Measurements from ENCODE around the gene MYL5.
"Not testable (repeated sequence)": the region's sequence is repeated elsewhere in the genome, so short reads cannot be mapped to it uniquely, and the experiment has no call there.

Gene MYL5

GRCh38 chr4:674172-675035 is at the start of gene MYL5, which contains the start of gene ATP5ME:
Gene MYL5, plus strand, starts transcription at chr4:674542. Its CDS starts 3,485 bp downstream, at chr4:678027.
Gene ATP5ME, minus strand, starts transcription at chr4:674276. Its CDS starts 29 bp downstream, at chr4:674247.
- peak; percentile 87 for DNase-seq (ENCODE audit: low read depth)

- DNase-seq (ENCODE audit: low read depth), result no peak
Observed at GRCh38 chr4:624705-625590, 49.4 kb upstream of the MYL5 start, which contains the start of gene PDE6B. Gene PDE6B, plus strand, starts transcription at chr4:625573. Its CDS starts 54 bp downstream, at chr4:625627.

GRCh38 chr4:625631-626161 is 48.6 kb upstream of the MYL5 start:
- no peak for DNase-seq (ENCODE audit: low read depth)

- DNase-seq (ENCODE audit: low read depth), result no peak
Observed at GRCh38 chr4:626201-627091, 47.9 kb upstream of the MYL5 start.

GRCh38 chr4:627347-628125 is 46.8 kb upstream of the MYL5 start:
- DNase-seq (ENCODE audit: low read depth), result no peak

- no peak for DNase-seq (ENCODE audit: low read depth)
Observed at GRCh38 chr4:628311-628741, 46.0 kb upstream of the MYL5 start.

- DNase-seq (ENCODE audit: low read depth), result no peak
Observed at GRCh38 chr4:628821-629635, 45.3 kb upstream of the MYL5 start.

GRCh38 chr4:629636-629914 is 44.8 kb upstream of the MYL5 start:
- DNase-seq (ENCODE audit: low read depth), result no peak

- DNase-seq (ENCODE audit: low read depth), result no peak
Observed at GRCh38 chr4:629915-630641, 44.3 kb upstream of the MYL5 start.

GRCh38 chr4:630656-631055 is 43.7 kb upstream of the MYL5 start:
- DNase-seq (ENCODE audit: low read depth), result no peak

GRCh38 chr4:632196-632790 is 42.0 kb upstream of the MYL5 start:
- no peak for DNase-seq (ENCODE audit: low read depth)

GRCh38 chr4:632926-633325 is 41.4 kb upstream of the MYL5 start:
- DNase-seq (ENCODE audit: low read depth), result no peak

- no peak for DNase-seq (ENCODE audit: low read depth)
Observed at GRCh38 chr4:633406-633805, 40.9 kb upstream of the MYL5 start.

- no peak for DNase-seq (ENCODE audit: low read depth)
Observed at GRCh38 chr4:633976-634598, 40.3 kb upstream of the MYL5 start.

- DNase-seq (ENCODE audit: low read depth), result no peak
Observed at GRCh38 chr4:634599-634985, 39.8 kb upstream of the MYL5 start.

GRCh38 chr4:635066-635835 is 39.1 kb upstream of the MYL5 start:
- DNase-seq (ENCODE audit: low read depth), result not testable (repeated sequence)

- no peak for DNase-seq (ENCODE audit: low read depth)
Observed at GRCh38 chr4:635851-636627, 38.3 kb upstream of the MYL5 start.
